Right lobe of liver (tissue), 6 donors: ENCODE data around the gene TMEM79. TPM values are rescaled to one million over a fixed set of nuclear protein-coding genes. Genes with fewer than 3 reads are reported as not detected.

Source experiments
- ATAC-seq, 4 donors: fragments of 200-7000 bp; cut with Tn5 transposase; one replicate each; pipeline ENCODE4 v1.9.1; 2020; ENCODE audit warnings: mild to moderate bottlenecking in 4 of 4, moderate library complexity in 4 of 4
- DNase-seq, 3 donors: peaks; one replicate each; pipeline ENCODE4 v3.0.0-alpha.2; 2020
- H3K27ac ChIP-seq, 3 donors: fragments of 200-600 bp; one replicate each; pipeline ENCODE4 v1.8.0; 2022
- H3K27me3 ChIP-seq, 2 donors: fragments of 200-600 bp; one replicate each; pipeline ENCODE4 v1.8.0; 2022
- H3K36me3 ChIP-seq, 4 donors: fragments of 200-600 bp; sonication (generic) in 1 of 4; one replicate each; pipeline versions ENCODE4 v1.5.1 to v1.8.0; 2017 to 2022; ENCODE audit warnings: control low read depth in 1 of 4
- H3K4me1 ChIP-seq, 4 donors: fragments of 200-600 bp; sonication (generic) in 1 of 4; one replicate each; pipeline versions ENCODE4 v1.5.1 to v1.8.0; 2017 to 2022; ENCODE audit warnings: control low read depth in 1 of 4
- H3K4me3 ChIP-seq, 3 donors: fragments of 200-600 bp; one replicate each; pipeline ENCODE4 v1.8.0; 2022
- H3K9me3 ChIP-seq, 4 donors: fragments of 200-600 bp; sonication (generic) in 1 of 4; one replicate each; pipeline versions ENCODE4 v1.5.1 to v1.8.0; 2017 to 2022; ENCODE audit warnings: control low read depth in 1 of 4
- POLR2A ChIP-seq: fragments of 450-650 bp; IDR thresholded peaks from one replicate; pipeline ENCODE4 v1.6.1; 2017; ENCODE audit warnings: antibody characterized with exemption, mild to moderate bottlenecking
- WGBS: methylation state at CpG from one replicate; pipeline ENCODE4 v1.1.6; 2018; ENCODE audit warnings: low coverage, low lambda C conversion rate; ENCODE audit not compliant: insufficient coverage; ENCODE audit errors: missing lambda C conversion rate; 5-methylcytosine and 5-hydroxymethylcytosine counted together
- intact Hi-C, 2 donors: fragments of 100-400 bp; cut with DNase I; formaldehyde crosslinking; loops; one replicate each; pipeline versions ENCODE4 v1.11.2 to v1.14.1; 2022
- long read RNA-seq: library from polyadenylated mRNA; unstranded; transcript quantifications from one replicate; pipeline ENCODE4 v2.0.0, GENCODE V29; 2019
- total RNA-seq, 6 experiments: library from RNA; depleted of rRNA in 2 of 6; stranded (reverse); fragments of >200 nt in 2 of 6; fragmentation: NEBNext Ultra II Directional in 3 of 6; extraction: Animal tissue kit (Norgen Biotek cat#: 25700) in 3 of 6; gene quantifications; one replicate each; pipeline versions ENCODE4 v1.1.0 to v1.2.4, GENCODE V29; 2016 to 2023
- TF ChIP-seq, protein P1 (sequence below), 4 donors: fragments of 200-600 bp in 3 of 4; fragments of 450-650 bp in 1 of 4; IDR thresholded peaks; one replicate each; pipeline versions ENCODE4 v1.5.1 to v1.8.0; 2016 to 2022; ENCODE audit warnings: antibody characterized with exemption in 4 of 4, mild to moderate bottlenecking in 2 of 4
- donor health status: DM: no; HTN: yes; CAD: no.
- donor health status: DM: no; HTN: no; CAD: no.
- donor health status: DM: no; HTN: no; CAD: no.
- donor health status: DM: no; HTN: yes; CAD: no.
- donor health status: DM: no; HTN: yes; CAD: no.

The TMEM79 gene
- 1 to 10 TPM in 4 of 6 experiments, under 1 TPM in 2; 0.55 to 2.1 (median 1.5) TPM for total RNA-seq
- long read RNA-seq = 0 reads

- DNase-seq = no peak
- peaks cover 0 to 6% (median 2%) of the 10 kb centered on the region in 4 donors for H3K36me3 ChIP-seq
- ATAC-seq = no peak
- no peaks in the 10 kb centered on the region for H3K27me3 ChIP-seq
- H3K27ac ChIP-seq = peak within 1 kb of the TSS in 2 of 3 donors; percentile 59 to 88
- H3K4me3 ChIP-seq = peak within 1 kb of the TSS; percentile 85 to 99 (median 87)
- TF ChIP-seq POLR2A = no peak
- TF ChIP-seq, protein P1, sequence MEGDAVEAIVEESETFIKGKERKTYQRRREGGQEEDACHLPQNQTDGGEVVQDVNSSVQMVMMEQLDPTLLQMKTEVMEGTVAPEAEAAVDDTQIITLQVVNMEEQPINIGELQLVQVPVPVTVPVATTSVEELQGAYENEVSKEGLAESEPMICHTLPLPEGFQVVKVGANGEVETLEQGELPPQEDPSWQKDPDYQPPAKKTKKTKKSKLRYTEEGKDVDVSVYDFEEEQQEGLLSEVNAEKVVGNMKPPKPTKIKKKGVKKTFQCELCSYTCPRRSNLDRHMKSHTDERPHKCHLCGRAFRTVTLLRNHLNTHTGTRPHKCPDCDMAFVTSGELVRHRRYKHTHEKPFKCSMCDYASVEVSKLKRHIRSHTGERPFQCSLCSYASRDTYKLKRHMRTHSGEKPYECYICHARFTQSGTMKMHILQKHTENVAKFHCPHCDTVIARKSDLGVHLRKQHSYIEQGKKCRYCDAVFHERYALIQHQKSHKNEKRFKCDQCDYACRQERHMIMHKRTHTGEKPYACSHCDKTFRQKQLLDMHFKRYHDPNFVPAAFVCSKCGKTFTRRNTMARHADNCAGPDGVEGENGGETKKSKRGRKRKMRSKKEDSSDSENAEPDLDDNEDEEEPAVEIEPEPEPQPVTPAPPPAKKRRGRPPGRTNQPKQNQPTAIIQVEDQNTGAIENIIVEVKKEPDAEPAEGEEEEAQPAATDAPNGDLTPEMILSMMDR (IDR thresholded peaks at IDR 0.05) = no peak
- intact Hi-C loops = no loop called here
- 82% methylated on average over 5 of the region's 7 CpGs for WGBS
- H3K4me1 ChIP-seq = peaks cover 0 to 21% (median 7%) of the 10 kb centered on the region in 4 donors
- no peaks in the 10 kb centered on the region for H3K9me3 ChIP-seq
Measured at GRCh38 chr1:156284112-156284511, at the start of gene TMEM79. TSS of gene TMEM79 (plus strand) at chr1:156284325. CDS start at chr1:156285227, 902 bp downstream.

DNA sequence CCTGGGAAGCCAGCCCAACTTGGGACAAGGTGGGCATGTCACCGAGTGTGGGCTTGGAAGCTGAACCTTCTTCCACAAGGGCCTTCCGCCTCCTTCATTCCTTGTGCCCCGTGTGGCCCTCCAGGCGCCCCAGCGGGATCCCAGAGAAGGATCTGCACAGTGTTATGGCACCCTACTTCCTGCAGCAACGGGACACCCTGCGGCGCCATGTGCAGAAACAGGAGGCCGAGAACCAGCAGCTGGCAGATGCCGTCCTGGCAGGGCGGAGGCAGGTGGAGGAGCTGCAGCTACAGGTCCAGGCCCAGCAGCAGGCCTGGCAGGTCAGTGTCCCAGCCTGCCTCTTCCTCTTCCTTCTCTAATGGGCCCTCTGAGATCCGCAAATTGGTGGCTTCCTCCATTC is 48.0 kb upstream of the TMEM79 start:
- intact Hi-C loops = no loop called here
- no peak for DNase-seq

GRCh38 chr1:156238248-156238647 is 45.9 kb upstream of the TMEM79 start:
- Histone ChIP-seq H3K27ac (no peak overlapping the region), H3K36me3 (peaks cover 0 to 49% (median 23%) of the 10 kb centered on the region in 4 donors), H3K9me3 (no peaks in the 10 kb centered on the region), H3K4me1 (no peaks in the 10 kb centered on the region), H3K27me3 (no peaks in the 10 kb centered on the region), H3K4me3 (no peak overlapping the region)
- intact Hi-C loops = no loop called here
- no peak for DNase-seq
- TF ChIP-seq, protein P1 (IDR thresholded peaks at IDR 0.05) = no peak
- no peak for TF ChIP-seq POLR2A
- ATAC-seq = no peak
- WGBS = 86% methylated on average over 4 of the region's 5 CpGs

More for the DNA sequence above, 48.0 kb upstream of the TMEM79 start:
- H3K27ac ChIP-seq = no peak overlapping the region
- H3K9me3 ChIP-seq = no peaks in the 10 kb centered on the region
- no peak for ATAC-seq
- peaks cover 0 to 49% (median 23%) of the 10 kb centered on the region in 4 donors for H3K36me3 ChIP-seq
- no peaks in the 10 kb centered on the region for H3K27me3 ChIP-seq
- TF ChIP-seq, protein P1 (IDR thresholded peaks at IDR 0.05) = no peak
- no peak for TF ChIP-seq POLR2A
- H3K4me3 ChIP-seq = no peak overlapping the region
- H3K4me1 ChIP-seq = no peaks in the 10 kb centered on the region
- 96% methylated on average over 4 of the region's 12 CpGs for WGBS

GRCh38 chr1:156241311-156241811 is 42.8 kb upstream of the TMEM79 start:
- intact Hi-C loops = loop anchor here in 1 of 2 donors (10.0 kb wide), 1 partner anchor 107 kb away; no protein-coding TSS in a partner anchor

More at GRCh38 chr1:156241311-156241811, 42.8 kb upstream of the TMEM79 start:
- H3K4me1 ChIP-seq = peaks cover 0 to 10% (median 0%) of the 10 kb centered on the region in 4 donors
- no peak overlapping the region for H3K27ac ChIP-seq
- H3K4me3 ChIP-seq = no peak overlapping the region
- TF ChIP-seq, protein P1 (IDR thresholded peaks at IDR 0.05) = no peak
- TF ChIP-seq POLR2A = no peak
- ATAC-seq (no peak), DNase-seq (no peak)
- H3K36me3 ChIP-seq = peaks cover 0 to 32% (median 16%) of the 10 kb centered on the region in 4 donors
- WGBS = 20% methylated on average over 1 of the region's 15 CpGs
- H3K9me3 ChIP-seq = no peaks in the 10 kb centered on the region
- H3K27me3 ChIP-seq = no peaks in the 10 kb centered on the region
